GM19395 (cell line): Measurements from ENCODE around the gene CHID1.
A peak's percentile ranks its signal among the peaks of the same experiment; 100 is the strongest.

Source experiments
- ATAC-seq: cut with Tn5 transposase; IDR thresholded peaks from one replicate; pipeline ENCODE4 v1.9.1; 2021; ENCODE audit warnings: mild to moderate bottlenecking, moderate library complexity; ENCODE audit not compliant: unreplicated experiment

CHID1 gene

GRCh38 chr11:826227-826621, 84.4 kb downstream of the CHID1 start:
- ATAC-seq = no peak

DNA sequence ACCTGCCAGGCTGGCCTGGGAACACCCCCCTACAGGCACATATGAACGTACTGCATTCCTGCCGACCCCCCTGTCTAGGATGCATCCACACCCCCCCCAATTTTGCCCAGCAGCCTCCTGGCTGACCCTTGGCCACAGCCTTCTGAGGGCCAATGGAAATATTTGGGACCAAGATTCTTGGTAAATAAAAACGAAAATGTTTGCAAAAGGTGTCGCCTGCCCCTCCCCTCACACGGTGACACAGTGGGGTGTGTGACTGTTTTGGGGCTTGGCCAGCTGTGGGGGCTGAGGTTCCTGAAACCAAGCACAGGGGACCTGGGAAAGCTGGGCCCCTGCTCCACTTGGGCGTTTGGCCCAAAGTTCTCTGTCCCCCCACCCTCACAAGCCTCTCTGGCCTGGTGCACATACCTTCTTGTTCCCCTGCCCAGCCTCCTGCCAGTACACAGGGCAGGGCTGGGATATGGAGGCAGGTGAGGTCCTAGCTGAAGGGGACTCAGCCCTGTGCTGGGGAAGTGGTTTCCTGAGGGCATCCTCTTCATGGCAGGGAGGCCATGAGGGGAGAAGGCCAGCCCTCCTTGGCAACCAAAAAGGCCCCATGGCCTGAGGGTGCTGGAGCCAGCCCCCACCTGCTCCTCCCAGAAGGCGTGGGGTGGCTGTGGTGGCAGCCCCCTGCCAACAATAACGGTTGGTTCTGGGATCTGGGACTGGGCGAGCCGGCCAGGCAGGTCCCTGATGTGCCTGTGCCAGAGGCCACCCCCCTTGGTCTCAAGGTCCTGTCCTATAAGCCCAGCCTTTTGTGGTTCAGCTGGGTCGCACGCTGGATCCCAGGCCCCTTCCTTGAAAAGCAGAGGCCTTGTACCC, 85.0 kb downstream of the CHID1 start:
- no peak for ATAC-seq

GRCh38 chr11:824942-825341, 85.7 kb downstream of the CHID1 start:
- ATAC-seq = no peak

- no peak for ATAC-seq
Observed at GRCh38 chr11:824292-824880, 86.2 kb downstream of the CHID1 start.

DNA sequence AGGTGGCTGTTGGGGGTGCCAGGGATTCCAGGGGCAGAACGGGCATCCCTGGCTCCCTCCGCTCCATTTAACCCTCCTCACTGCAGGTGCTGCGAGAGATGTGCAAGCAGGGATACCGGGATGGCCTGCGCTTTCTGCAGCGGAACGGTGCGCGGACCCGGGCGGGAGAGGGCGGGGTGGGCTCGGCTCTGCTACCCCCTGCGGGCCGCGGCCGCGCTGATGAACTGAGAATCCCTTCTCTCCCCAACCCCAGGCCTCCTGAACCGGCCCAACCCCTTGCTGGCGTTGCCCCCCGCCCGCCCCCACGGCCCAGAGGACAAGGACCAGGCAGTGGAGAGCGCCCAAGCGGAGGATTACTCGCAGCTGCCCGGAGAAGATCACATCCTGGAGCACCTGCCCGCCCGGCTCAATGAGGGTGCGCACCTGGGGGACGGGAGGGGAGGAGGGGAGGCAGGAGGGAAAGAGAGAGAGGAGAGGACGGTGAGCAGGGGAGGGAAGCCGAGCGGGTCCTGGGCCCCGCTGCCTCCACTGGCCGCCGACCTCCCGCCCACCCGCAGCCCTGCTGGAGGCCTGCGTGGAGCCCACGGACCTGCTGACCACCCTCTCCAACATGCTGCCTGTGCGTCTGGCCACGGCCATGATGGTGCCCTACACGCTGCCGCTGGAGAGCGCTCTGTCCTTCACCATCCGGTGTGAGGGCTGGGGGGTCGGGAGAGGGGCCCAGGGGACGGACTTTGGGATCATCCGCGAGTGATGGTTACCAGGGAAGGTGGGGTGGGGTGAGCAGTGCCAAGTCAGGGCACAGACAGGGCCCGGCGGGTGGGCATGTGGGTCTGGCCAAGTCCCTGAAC, 86.9 kb downstream of the CHID1 start:
- no peak for ATAC-seq

- no peak for ATAC-seq
Observed at GRCh38 chr11:821512-822371, 88.9 kb downstream of the CHID1 start.

GRCh38 chr11:820655-821511, 89.7 kb downstream of the CHID1 start:
- ATAC-seq = no peak

DNA sequence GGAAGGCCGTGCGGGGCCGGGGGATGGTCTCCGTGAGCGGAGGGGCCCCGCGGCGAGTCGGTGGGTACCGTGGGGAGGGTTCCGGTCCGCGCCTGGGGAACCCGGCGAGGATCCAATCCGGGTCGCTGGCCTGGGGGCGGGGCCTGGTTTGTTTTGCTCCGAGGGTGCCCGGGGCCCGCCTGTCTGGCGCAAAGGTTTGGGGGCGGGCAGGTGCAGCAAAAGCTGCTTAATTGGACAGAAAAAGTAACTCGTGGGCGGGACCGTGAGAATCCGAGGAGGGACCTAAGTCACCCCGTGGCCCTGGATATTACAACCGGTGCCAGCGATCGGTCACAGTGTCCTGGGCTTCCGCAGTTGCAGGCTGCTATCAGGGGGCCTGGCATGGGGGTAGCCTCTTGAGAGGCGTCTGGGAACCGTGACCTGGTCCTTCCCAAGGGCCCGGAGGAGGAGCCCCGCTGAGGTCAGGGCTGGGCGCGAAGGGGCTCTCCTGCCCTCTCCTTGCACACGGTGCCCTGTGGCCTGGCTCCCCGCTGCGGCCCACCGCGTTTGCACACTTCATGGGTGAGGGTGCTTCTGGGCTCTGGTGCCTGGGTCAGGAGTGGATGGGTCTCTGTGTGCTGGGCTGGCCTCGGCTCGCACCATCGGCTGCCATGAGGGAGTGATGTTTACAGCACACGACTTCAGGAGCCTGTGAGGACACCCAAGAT, 90.5 kb downstream of the CHID1 start:
- peak; percentile 71 for ATAC-seq

- ATAC-seq = peak; percentile 68
Observed at GRCh38 chr11:819129-819931, 91.3 kb downstream of the CHID1 start.

DNA sequence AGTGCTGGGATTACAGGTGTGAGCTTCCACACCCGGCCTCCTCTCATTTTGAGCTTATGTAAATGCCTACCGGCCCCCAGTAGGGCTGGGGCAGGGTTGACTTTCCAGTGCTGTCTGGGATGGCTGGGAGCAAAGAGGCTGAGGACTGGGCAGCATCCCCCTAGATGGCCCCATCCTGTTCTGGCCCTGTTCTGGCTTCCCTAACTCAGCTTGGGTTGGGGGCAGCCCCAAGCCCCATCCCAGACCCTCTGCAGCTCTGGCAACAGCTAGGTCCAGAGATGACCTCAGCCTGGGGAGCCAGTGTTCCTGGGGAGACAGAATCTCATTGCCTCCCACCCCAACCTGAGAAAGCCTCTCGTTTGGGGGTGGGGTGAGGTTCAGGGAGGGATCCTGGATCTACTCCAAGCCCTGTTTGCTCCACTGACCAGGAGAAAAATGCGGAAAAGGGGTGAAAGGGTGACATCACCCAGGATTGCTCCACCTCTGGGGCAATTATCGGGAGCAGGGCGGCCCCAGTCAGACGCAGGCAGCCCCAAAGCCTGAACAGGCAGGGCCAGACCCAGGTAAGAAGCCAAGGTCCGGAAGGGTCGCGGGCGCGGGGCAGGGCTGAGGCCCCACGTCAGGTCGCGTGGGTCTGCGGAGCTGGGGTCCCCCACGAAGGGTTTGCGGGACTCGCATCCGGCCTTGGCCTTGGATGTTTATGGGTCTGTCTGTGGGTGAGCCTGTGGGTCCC, 92.0 kb downstream of the CHID1 start, which contains the start of gene PNPLA2:
Gene PNPLA2, plus strand, starts transcription at position 519 of the 733 bp plus-strand sequence. CDS start 805 bp downstream, outside the sequence.
- no peak for ATAC-seq
